B cell (primary cell): Measurements from ENCODE around the gene FRMPD1. TPM values are rescaled to one million over a fixed set of nuclear protein-coding genes. Genes with fewer than 3 reads are reported as not detected.

ENCODE experiments used
- ATAC-seq: fragments of 200-7000 bp; cut with Tn5 transposase; one replicate; pipeline ENCODE4 v1.10.0; 2021; ENCODE audit warnings: low read depth, mild to moderate bottlenecking, moderate number of reproducible peaks, moderate library complexity
- CTCF ChIA-PET: fragments of 350-600 bp; sonication (Branson Sonifier 250); formaldehyde crosslinking; loops from one replicate; lab custom pipeline; 2021; ENCODE audit warnings: antibody characterized with exemption, inconsistent platforms; lab: Charles Lee
- POLR2A ChIA-PET: fragments of 350-600 bp; sonication (Branson Sonifier 250); formaldehyde crosslinking; loops from one replicate; lab custom pipeline; 2021; ENCODE audit warnings: antibody characterized with exemption; lab: Charles Lee
- DNase-seq: peaks from one replicate; pipeline ENCODE4 v3.0.0; 2013
- H2AFZ ChIP-seq: 2 replicates; pipeline ENCODE4 v1.6.1; 2012; ENCODE audit warnings: mild to moderate bottlenecking, low read depth, low read length; ENCODE audit not compliant: insufficient read depth, poor library complexity, severe bottlenecking
- H3K27ac ChIP-seq, 2 donors: 1 replicate in 1 of 2; 2 replicates in 1 of 2; pipeline ENCODE4 v1.5.1; 2012 to 2013; ENCODE audit warnings: low read length in 2 of 2, mild to moderate bottlenecking in 2 of 2, moderate library complexity in 1 of 2
- H3K27me3 ChIP-seq, 4 experiments: fragments of 200-600 bp in 1 of 4; sonication (generic) in 1 of 4; replicated peaks in 1 of 4; 1 replicate in 2 of 4; 2 replicates in 2 of 4; pipeline versions ENCODE4 v1.6.1 to v1.7.0; 2013 to 2016; ENCODE audit warnings: low read length in 3 of 4, mild to moderate bottlenecking in 2 of 4, mixed read lengths in 1 of 4, moderate library complexity in 1 of 4; ENCODE audit not compliant: insufficient read depth in 4 of 4, control insufficient read depth in 3 of 4; ENCODE audit errors: control extremely low read depth in 1 of 4
- H3K36me3 ChIP-seq, 2 experiments: replicated peaks in 1 of 2; 1 replicate in 1 of 2; 2 replicates in 1 of 2; pipeline versions ENCODE4 v1.6.1 to v1.7.1; 2013; ENCODE audit warnings: low read length in 1 of 2; ENCODE audit not compliant: insufficient read depth in 2 of 2, control insufficient read depth in 1 of 2; ENCODE audit errors: control extremely low read depth in 1 of 2, extremely low read depth in 1 of 2
- H3K4me1 ChIP-seq, 2 donors: fragments of 200-600 bp in 1 of 2; sonication (generic) in 1 of 2; 1 replicate in 1 of 2; 2 replicates in 1 of 2; pipeline versions ENCODE4 v1.5.1 to v1.6.1; 2013 to 2017; ENCODE audit warnings: low read length in 2 of 2; ENCODE audit not compliant: control insufficient read depth in 2 of 2, insufficient read depth in 2 of 2
- H3K4me2 ChIP-seq: replicated peaks from 2 replicates; pipeline ENCODE3; 2012; ENCODE audit warnings: mild to moderate bottlenecking, low read depth, low read length; ENCODE audit not compliant: poor library complexity, severe bottlenecking
- H3K4me3 ChIP-seq, 5 experiments: fragments of 200-600 bp in 1 of 5; sonication (generic) in 1 of 5; 1 replicate in 3 of 5; 2 replicates in 2 of 5; pipeline versions ENCODE4 v1.5.1 to v1.7.0; 2011 to 2016; ENCODE audit warnings: low read length in 4 of 5, mild to moderate bottlenecking in 4 of 5, low read depth in 2 of 5, control low read depth in 1 of 5, moderate library complexity in 1 of 5; ENCODE audit not compliant: insufficient read depth in 1 of 5; ENCODE audit errors: control extremely low read depth in 1 of 5, extremely low read depth in 1 of 5
- H3K79me2 ChIP-seq: fragments of 200-600 bp; sonication (generic); one replicate; pipeline ENCODE4 v1.6.0; 2016; ENCODE audit warnings: low read length; ENCODE audit not compliant: control insufficient read depth, insufficient read depth
- H3K9ac ChIP-seq: fragments of 200-600 bp; sonication (generic); 2 replicates; pipeline ENCODE4 v1.6.1; 2017; ENCODE audit warnings: mild to moderate bottlenecking, low read length, moderate library complexity
- H3K9me3 ChIP-seq, 3 donors: one replicate each; pipeline versions ENCODE4 v1.6.1 to v1.7.1; 2013; ENCODE audit warnings: low read length in 2 of 3; ENCODE audit not compliant: control insufficient read depth in 2 of 3, insufficient read depth in 1 of 3; ENCODE audit errors: control extremely low read depth in 1 of 3
- H4K20me1 ChIP-seq: 2 replicates; pipeline ENCODE4 v1.6.0; 2012; ENCODE audit warnings: mild to moderate bottlenecking, low read length; ENCODE audit not compliant: insufficient read depth, control insufficient read depth, poor library complexity, severe bottlenecking
- H3K27ac Mint-ChIP-seq: one replicate; pipeline ENCODE4 v1.8.0; 2021; ENCODE audit warnings: mixed read lengths
- H3K27me3 Mint-ChIP-seq: one replicate; pipeline ENCODE4 v1.8.0; 2021; ENCODE audit warnings: mixed read lengths
- H3K4me1 Mint-ChIP-seq: one replicate; pipeline ENCODE4 v1.8.0; 2021; ENCODE audit warnings: mixed read lengths
- H3K4me3 Mint-ChIP-seq: one replicate; pipeline ENCODE4 v1.8.0; 2021; ENCODE audit warnings: mixed read lengths
- H3K9me3 Mint-ChIP-seq: one replicate; pipeline ENCODE4 v1.8.0; 2022; ENCODE audit warnings: mixed read lengths; ENCODE audit not compliant: insufficient read depth
- EZH2 ChIP-seq: IDR thresholded peaks from 2 replicates; pipeline ENCODE4 v1.6.1; 2012; ENCODE audit warnings: borderline replicate concordance, low read depth, mild to moderate bottlenecking, moderate library complexity, low read length; ENCODE audit not compliant: insufficient read depth, poor library complexity, severe bottlenecking
- WGBS: methylation state at CpG from one replicate; pipeline ENCODE4 v1.1.5; 2013; ENCODE audit warnings: missing lambda C conversion rate; ENCODE audit not compliant: insufficient coverage; 5-methylcytosine and 5-hydroxymethylcytosine counted together
- intact Hi-C: fragments of 100-400 bp; cut with micrococcal nuclease; formaldehyde crosslinking; loops from one replicate; pipeline ENCODE4 v1.10.0; 2022
- polyA plus RNA-seq: library from polyadenylated mRNA; depleted of rRNA; stranded (reverse); fragments of >200 nt; gene quantifications from 2 replicates; pipeline ENCODE4 v1.2.3, GENCODE V29; 2012
- total RNA-seq, 2 donors: library from RNA; stranded (reverse); fragments of 120-200 nt in 1 of 2; gene quantifications; 1 replicate in 1 of 2; 2 replicates in 1 of 2; pipeline versions ENCODE4 v1.2.3 to v1.2.4, GENCODE V29; 2013 to 2022
- TF ChIP-seq, protein P1 (sequence below): fragments of 200-600 bp; IDR thresholded peaks from one replicate; pipeline ENCODE4 v1.8.0; 2022; ENCODE audit warnings: antibody characterized with exemption, mild to moderate bottlenecking

Gene FRMPD1
- total and polyA plus RNA-seq, 2 donors (not counting 1 experiment from before 2014, with no cell fraction given) = 0.05 TPM; not detected in 1

DNA sequence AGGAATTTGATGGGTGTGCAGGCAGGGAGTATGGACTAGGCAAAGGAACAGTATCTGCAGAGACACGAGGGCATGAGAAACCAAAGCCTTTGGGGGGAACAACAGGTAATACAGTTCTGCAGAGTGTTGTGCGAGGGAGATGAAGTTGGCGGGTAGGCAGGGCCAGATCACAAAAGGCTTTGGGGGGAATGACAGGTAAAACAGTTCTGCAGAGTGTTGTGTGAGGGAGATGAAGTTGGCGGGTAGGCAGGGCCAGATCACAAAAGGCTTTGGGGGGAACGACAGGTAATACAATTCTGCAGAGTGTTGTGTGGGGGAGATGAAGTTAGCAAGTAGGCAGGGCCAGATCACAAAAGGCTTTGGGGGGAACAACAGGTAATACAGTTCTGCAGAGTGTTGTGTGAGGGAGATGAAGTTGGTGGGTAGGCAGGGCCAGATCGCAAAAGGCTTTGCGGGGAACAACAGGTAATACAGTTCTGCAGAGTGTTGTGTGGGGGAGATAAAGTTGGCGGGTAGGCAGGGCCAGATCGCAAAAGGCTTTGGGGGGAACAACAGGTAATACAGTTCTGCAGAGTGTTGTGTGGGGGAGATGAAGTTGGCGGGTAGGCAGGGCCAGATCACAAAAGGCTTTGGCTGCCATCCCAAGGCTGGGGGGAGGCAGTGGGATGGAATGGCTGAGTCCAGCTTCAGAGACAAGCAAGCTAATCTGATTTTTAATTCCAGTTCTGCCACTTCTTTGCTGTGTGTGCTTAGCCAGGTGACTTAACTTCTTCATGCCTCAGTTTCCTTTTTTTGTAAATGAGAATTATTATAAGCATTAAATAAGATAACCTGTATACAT lies 33.0 kb downstream of the FRMPD1 start:
- intact Hi-C loops = no loop called here
- POLR2A ChIA-PET = no interaction called here
- H3K9ac ChIP-seq = no peak overlapping the region

More for the DNA sequence above, 33.0 kb downstream of the FRMPD1 start:
- H3K27me3 Mint-ChIP-seq = peaks cover 46% of the 10 kb centered on the region
- no peaks in the 10 kb centered on the region for H3K36me3 ChIP-seq
- H3K4me3 ChIP-seq = no peak overlapping the region
- H3K4me2 ChIP-seq = no peak overlapping the region
- 93% methylated on average over 8 of the region's 10 CpGs for WGBS
- TF ChIP-seq, protein P1, sequence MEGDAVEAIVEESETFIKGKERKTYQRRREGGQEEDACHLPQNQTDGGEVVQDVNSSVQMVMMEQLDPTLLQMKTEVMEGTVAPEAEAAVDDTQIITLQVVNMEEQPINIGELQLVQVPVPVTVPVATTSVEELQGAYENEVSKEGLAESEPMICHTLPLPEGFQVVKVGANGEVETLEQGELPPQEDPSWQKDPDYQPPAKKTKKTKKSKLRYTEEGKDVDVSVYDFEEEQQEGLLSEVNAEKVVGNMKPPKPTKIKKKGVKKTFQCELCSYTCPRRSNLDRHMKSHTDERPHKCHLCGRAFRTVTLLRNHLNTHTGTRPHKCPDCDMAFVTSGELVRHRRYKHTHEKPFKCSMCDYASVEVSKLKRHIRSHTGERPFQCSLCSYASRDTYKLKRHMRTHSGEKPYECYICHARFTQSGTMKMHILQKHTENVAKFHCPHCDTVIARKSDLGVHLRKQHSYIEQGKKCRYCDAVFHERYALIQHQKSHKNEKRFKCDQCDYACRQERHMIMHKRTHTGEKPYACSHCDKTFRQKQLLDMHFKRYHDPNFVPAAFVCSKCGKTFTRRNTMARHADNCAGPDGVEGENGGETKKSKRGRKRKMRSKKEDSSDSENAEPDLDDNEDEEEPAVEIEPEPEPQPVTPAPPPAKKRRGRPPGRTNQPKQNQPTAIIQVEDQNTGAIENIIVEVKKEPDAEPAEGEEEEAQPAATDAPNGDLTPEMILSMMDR = no peak
- TF ChIP-seq EZH2 = no peak
- H3K4me1 Mint-ChIP-seq = no peaks in the 10 kb centered on the region
- no peak overlapping the region for H3K4me3 Mint-ChIP-seq
- ATAC-seq (no peak), DNase-seq (no peak)
- no peaks in the 10 kb centered on the region for H4K20me1 ChIP-seq
- CTCF ChIA-PET = no interaction called here
- H3K27ac Mint-ChIP-seq = no peak overlapping the region
- H3K27ac ChIP-seq = no peak overlapping the region
- H3K4me1 ChIP-seq = no peaks in the 10 kb centered on the region
- peaks cover 0 to 16% (median 0%) of the 10 kb centered on the region in 4 experiments for H3K27me3 ChIP-seq
- no peaks in the 10 kb centered on the region for H3K9me3 ChIP-seq
- H2AFZ ChIP-seq = no peak overlapping the region
- no peaks in the 10 kb centered on the region for H3K79me2 ChIP-seq
- H3K9me3 Mint-ChIP-seq = no peaks in the 10 kb centered on the region
